ENCODE measurements around the gene PHF3. TPM values are rescaled to one million over a fixed set of nuclear protein-coding genes. Genes with fewer than 3 reads are reported as not detected.

Gene PHF3
- total RNA-seq, 1 experiment from 2014 or later = 66.6 TPM

DNA sequence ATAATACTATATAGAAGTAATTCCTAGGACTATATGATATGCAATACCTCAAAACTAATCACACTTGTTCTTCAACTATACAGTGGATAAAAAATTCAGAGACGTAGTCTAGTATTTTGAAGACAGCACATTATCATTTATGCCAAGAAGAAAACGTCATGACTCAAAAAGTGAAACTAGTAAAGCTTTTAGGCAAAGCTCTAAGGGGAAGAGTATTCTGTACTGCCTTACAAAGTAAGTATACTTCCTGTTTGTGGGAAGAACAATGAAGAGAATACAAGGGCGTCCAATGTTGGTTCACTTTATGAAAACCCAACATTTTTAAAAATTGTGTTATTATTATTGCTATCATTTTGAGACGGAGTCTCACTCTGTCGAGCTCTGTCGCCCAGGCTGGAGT is 35.5 kb upstream of the PHF3 start:
- no CpG with 5 or more reads among the region's 6 CpGs for WGBS (ENCODE audit: extremely low coverage, insufficient read length, low lambda C conversion rate)
- H2BK120ac ChIP-seq (ENCODE audit: low read depth, low read length, poor library complexity, severe bottlenecking) = no peak overlapping the region
- no peaks in the 10 kb centered on the region for H3K9me3 ChIP-seq (ENCODE audit: control insufficient read depth, low read depth, low read length)

More for the DNA sequence above, 35.5 kb upstream of the PHF3 start:
- no peak overlapping the region for H2BK5ac ChIP-seq (ENCODE audit: insufficient read length, low read length)
- H4K91ac ChIP-seq (ENCODE audit: insufficient read length, low read depth, low read length) = no peak overlapping the region
- H3K9ac ChIP-seq (ENCODE audit: extremely low read depth, insufficient read length, low read length) = no peak overlapping the region
- TF ChIP-seq, protein P1, sequence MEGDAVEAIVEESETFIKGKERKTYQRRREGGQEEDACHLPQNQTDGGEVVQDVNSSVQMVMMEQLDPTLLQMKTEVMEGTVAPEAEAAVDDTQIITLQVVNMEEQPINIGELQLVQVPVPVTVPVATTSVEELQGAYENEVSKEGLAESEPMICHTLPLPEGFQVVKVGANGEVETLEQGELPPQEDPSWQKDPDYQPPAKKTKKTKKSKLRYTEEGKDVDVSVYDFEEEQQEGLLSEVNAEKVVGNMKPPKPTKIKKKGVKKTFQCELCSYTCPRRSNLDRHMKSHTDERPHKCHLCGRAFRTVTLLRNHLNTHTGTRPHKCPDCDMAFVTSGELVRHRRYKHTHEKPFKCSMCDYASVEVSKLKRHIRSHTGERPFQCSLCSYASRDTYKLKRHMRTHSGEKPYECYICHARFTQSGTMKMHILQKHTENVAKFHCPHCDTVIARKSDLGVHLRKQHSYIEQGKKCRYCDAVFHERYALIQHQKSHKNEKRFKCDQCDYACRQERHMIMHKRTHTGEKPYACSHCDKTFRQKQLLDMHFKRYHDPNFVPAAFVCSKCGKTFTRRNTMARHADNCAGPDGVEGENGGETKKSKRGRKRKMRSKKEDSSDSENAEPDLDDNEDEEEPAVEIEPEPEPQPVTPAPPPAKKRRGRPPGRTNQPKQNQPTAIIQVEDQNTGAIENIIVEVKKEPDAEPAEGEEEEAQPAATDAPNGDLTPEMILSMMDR (conservative IDR thresholded peaks at IDR 0.05) = no peak
- Mint-ChIP-seq H3K36me3 (ENCODE audit: insufficient read depth in 1 of 3, low read depth in 3 of 3) (no peaks in the 10 kb centered on the region), H3K4me1 (peaks cover 2 to 13% of the 10 kb centered on the region in 2 experiments; a peak in 3 of 4 replicates), H3K4me3 (no peak overlapping the region), H3K9me3 (no peaks in the 10 kb centered on the region), H3K27me3 (ENCODE audit: low read depth) (no peaks in the 10 kb centered on the region), H3K27ac (no peak overlapping the region)
- no peaks in the 10 kb centered on the region for H4K20me1 ChIP-seq (ENCODE audit: control insufficient read depth, insufficient read depth, insufficient read length)
- no peak overlapping the region for H3K56ac ChIP-seq (ENCODE audit: insufficient read length, low read depth, low read length)
- no peaks in the 10 kb centered on the region for H3K79me1 ChIP-seq (ENCODE audit: insufficient read depth, low read depth, low read length, poor library complexity, severe bottlenecking)
- H3K4ac ChIP-seq (ENCODE audit: low read depth, low read length) = no peak overlapping the region
- H3K14ac ChIP-seq (ENCODE audit: insufficient read depth, low read length) = no peak overlapping the region
- H3K27me3 ChIP-seq (ENCODE audit: insufficient read depth, low read length) = no peaks in the 10 kb centered on the region
- no peak overlapping the region for H4K5ac ChIP-seq (ENCODE audit: insufficient read length, low read depth, low read length)
- no peaks in the 10 kb centered on the region for H3K79me2 ChIP-seq (ENCODE audit: insufficient read depth, low read length)
- no peak overlapping the region for H2BK15ac ChIP-seq (ENCODE audit: low read depth, low read length)
- no peak overlapping the region for H3K27ac ChIP-seq (ENCODE audit: insufficient read length, low read depth, low read length)
- no peak overlapping the region for H3K4me2 ChIP-seq (ENCODE audit: insufficient read depth, insufficient read length, low read length)
- no peak overlapping the region for H3K18ac ChIP-seq (ENCODE audit: insufficient read length, low read depth, low read length)
- H2BK12ac ChIP-seq (ENCODE audit: insufficient read length, low read depth, low read length) = no peak overlapping the region
- no peak overlapping the region for H3K23ac ChIP-seq (ENCODE audit: insufficient read length, low read depth, low read length)
- H2AFZ ChIP-seq (ENCODE audit: low read length) = no peak overlapping the region
- peaks cover 6% of the 10 kb centered on the region for H3K23me2 ChIP-seq (ENCODE audit: insufficient read length, low read depth, low read length, poor library complexity, severe bottlenecking)
- no peak for DNase-seq
- no peak overlapping the region for H2AK5ac ChIP-seq (ENCODE audit: insufficient read length, low read length)
- no peaks in the 10 kb centered on the region for H3K4me1 ChIP-seq (ENCODE audit: insufficient read depth, low read length)
- no peak overlapping the region for H2BK20ac ChIP-seq (ENCODE audit: low read depth, low read length, poor library complexity, severe bottlenecking)
- H4K8ac ChIP-seq (replicated peaks; ENCODE audit: insufficient read length, low read depth, low read length) = no peak overlapping the region
- no peak overlapping the region for H3T11ph ChIP-seq (ENCODE audit: low read length)

All from H9 (cell line).